GM21367 (cell line): ENCODE measurements around the gene LRRC3C.

Source experiments
- ATAC-seq: cut with Tn5 transposase; IDR thresholded peaks from one replicate; pipeline ENCODE4 v1.9.1; 2021; ENCODE audit not compliant: unreplicated experiment

Gene LRRC3C

GRCh38 chr17:39923836-39924690, 3.5 kb upstream of the LRRC3C start:
- ATAC-seq = no peak

GRCh38 chr17:39924691-39925055, 2.9 kb upstream of the LRRC3C start:
- ATAC-seq = no peak

- ATAC-seq = no peak
Observed at GRCh38 chr17:39925282-39926134, 2.0 kb upstream of the LRRC3C start.

- ATAC-seq = no peak
Observed at GRCh38 chr17:39926135-39926587, 1.4 kb upstream of the LRRC3C start.

- no peak for ATAC-seq
Observed at GRCh38 chr17:39926588-39927100, 888 bp upstream of the LRRC3C start.

- ATAC-seq = no peak
Observed at GRCh38 chr17:39927929-39928857, 661 bp downstream of the LRRC3C start.

GRCh38 chr17:39928858-39929645, 1.5 kb downstream of the LRRC3C start:
- no peak for ATAC-seq

- no peak for ATAC-seq
Observed at GRCh38 chr17:39929646-39930407, 2.3 kb downstream of the LRRC3C start.

GRCh38 chr17:39933912-39934311, 6.4 kb downstream of the LRRC3C start:
- no peak for ATAC-seq

GRCh38 chr17:39934324-39934723, 6.8 kb downstream of the LRRC3C start:
- ATAC-seq = no peak

- ATAC-seq = no peak
Observed at GRCh38 chr17:39935909-39936308, 8.4 kb downstream of the LRRC3C start.

GRCh38 chr17:39937447-39937846, 9.9 kb downstream of the LRRC3C start:
- ATAC-seq = no peak

GRCh38 chr17:39938140-39938869, 10.8 kb downstream of the LRRC3C start:
- ATAC-seq = no peak

- no peak for ATAC-seq
Observed at GRCh38 chr17:39939106-39939505, 11.6 kb downstream of the LRRC3C start.

GRCh38 chr17:39939588-39940419, 12.3 kb downstream of the LRRC3C start:
- no peak for ATAC-seq

GRCh38 chr17:39943702-39944392, 16.3 kb downstream of the LRRC3C start:
- no peak for ATAC-seq

GRCh38 chr17:39944393-39944711, 16.8 kb downstream of the LRRC3C start:
- no peak for ATAC-seq
